ENCODE results near the gene TMX4.
"Not testable (repeated sequence)": the region's sequence is repeated elsewhere in the genome, so short reads cannot be mapped to it uniquely, and the experiment has no call there.

TMX4 gene

DNA sequence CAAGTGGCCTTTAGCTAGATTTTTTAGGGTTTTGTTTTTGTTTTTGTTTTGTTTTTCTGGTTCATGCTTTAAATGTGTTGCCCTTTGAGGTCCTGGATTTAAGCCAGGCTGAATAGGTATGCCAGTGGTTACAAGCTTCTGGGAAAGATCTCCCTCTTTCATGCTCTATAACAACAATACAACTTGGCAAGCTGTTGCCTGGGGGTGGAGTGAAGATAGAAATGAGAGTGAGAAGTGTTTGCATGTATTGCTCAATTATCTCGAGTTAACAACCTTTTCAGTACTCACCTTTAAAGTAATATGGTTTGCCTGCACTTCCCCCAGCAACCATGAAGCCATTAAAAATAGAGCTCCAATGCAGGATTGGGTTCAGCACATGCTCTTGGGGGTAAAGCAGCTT, 60.1 kb downstream of the TMX4 start:
- no peak for DNase-seq

GRCh38 chr20:7956561-7956960, 63.0 kb downstream of the TMX4 start:
- DNase-seq: not testable (repeated sequence)

- no peak for DNase-seq
These were observed 69.2 kb downstream of the TMX4 start for GRCh38 chr20:7950387-7950786.

DNA sequence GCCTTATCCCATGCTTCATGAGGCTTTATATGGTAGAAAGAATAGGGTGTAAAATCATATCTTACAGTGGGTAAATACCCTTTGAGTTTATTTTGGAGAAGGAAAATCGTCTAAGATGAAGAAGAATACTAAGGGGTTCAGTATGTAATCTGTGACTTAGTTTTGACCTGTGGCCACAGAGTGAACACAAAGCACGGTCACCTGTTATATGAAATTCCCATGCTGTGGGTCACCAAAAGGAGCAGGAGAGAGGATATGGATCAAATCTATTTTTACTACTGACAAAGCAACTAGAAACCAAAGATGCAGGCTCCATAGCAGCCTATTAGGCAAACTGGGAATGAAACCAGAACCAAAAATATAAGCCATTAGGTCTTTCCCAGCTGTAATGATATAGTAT, 75.7 kb downstream of the TMX4 start:
- no peak for DNase-seq

GRCh38 chr20:7940341-7940740, 79.2 kb downstream of the TMX4 start, which contains the start of gene HAO1:
Gene HAO1 (minus strand): TSS chr20:7940458. CDS start chr20:7940422, 36 bp downstream.
- no peak for DNase-seq

GRCh38 chr20:7939663-7940062, 79.9 kb downstream of the TMX4 start:
- no peak for DNase-seq

- DNase-seq: no peak
These were observed 81.5 kb downstream of the TMX4 start for GRCh38 chr20:7938058-7938457.

GRCh38 chr20:7937328-7937727, 82.2 kb downstream of the TMX4 start:
- no peak for DNase-seq

GRCh38 chr20:7935027-7935551, 84.5 kb downstream of the TMX4 start:
- DNase-seq: no peak

GRCh38 chr20:7933346-7933745, 86.2 kb downstream of the TMX4 start:
- DNase-seq: no peak

DNA sequence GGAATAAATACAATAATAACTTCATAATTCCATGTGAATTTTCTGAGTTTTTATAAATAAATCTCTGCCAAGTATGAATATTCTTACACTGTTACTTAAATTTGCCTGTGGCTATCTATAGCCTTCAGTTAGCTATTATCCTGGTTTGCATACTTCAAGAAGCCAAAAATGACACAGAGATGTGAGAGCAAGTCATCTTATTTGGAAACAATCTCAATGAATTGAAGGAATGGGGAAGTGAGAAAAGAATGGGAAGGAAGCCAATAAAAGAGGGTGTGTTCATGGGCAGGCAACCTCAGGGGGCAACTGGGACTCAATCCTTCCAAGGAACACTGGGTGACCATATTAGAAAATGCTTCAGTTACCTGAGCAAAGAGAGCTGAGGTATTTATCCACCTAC, 89.2 kb downstream of the TMX4 start:
- DNase-seq: no peak

Data from stimulated activated CD4-positive, alpha-beta T cell treated with anti-CD3 and anti-CD28 coated beads, Interleukin-15, amount 100 ng/mL, for 24 hours (primary cell).